Smooth muscle cell (in vitro differentiated cells): ENCODE data around the gene HOXC11. TPM values are rescaled to one million over a fixed set of nuclear protein-coding genes. Genes with fewer than 3 reads are reported as not detected.
A peak's percentile ranks its signal among the peaks of the same experiment; 100 is the strongest.

Experiments
- DNase-seq: peaks from one replicate; lab custom pipeline; 2025; ENCODE audit not compliant: unreplicated experiment; lab: John Stamatoyannopoulos, UW
- H2AFZ ChIP-seq: fragments of 200-600 bp; sonication (generic); 2 replicates; pipeline ENCODE4 v1.6.0; 2016; ENCODE audit warnings: antibody characterized with exemption, low read depth, mild to moderate bottlenecking
- H3F3A ChIP-seq: fragments of 200-600 bp; sonication (generic); 2 replicates; pipeline ENCODE4 v1.6.0; 2017; ENCODE audit warnings: antibody characterized with exemption, low read depth
- H3K27ac ChIP-seq: fragments of 200-600 bp; sonication (generic); 2 replicates; pipeline ENCODE4 v1.5.1; 2016; ENCODE audit warnings: low read depth, mild to moderate bottlenecking
- H3K27me3 ChIP-seq: fragments of 200-600 bp; sonication (generic); 2 replicates; pipeline ENCODE4 v1.6.1; 2016; ENCODE audit warnings: low read depth, mild to moderate bottlenecking
- H3K36me3 ChIP-seq: fragments of 200-600 bp; sonication (generic); 2 replicates; pipeline ENCODE4 v1.5.1; 2016; ENCODE audit warnings: low read depth
- H3K4me1 ChIP-seq: fragments of 200-600 bp; sonication (generic); 2 replicates; pipeline ENCODE4 v1.5.1; 2016; ENCODE audit warnings: low read depth
- H3K4me2 ChIP-seq: fragments of 200-600 bp; sonication (generic); 2 replicates; pipeline ENCODE4 v1.6.0; 2016; ENCODE audit warnings: mild to moderate bottlenecking
- H3K4me3 ChIP-seq: fragments of 200-600 bp; sonication (generic); 2 replicates; pipeline ENCODE4 v1.5.1; 2016; ENCODE audit warnings: mild to moderate bottlenecking
- H3K79me2 ChIP-seq: fragments of 200-600 bp; sonication (generic); 2 replicates; pipeline ENCODE4 v1.6.0; 2016; ENCODE audit warnings: low read depth, mild to moderate bottlenecking
- H3K9ac ChIP-seq: fragments of 200-600 bp; sonication (generic); 2 replicates; pipeline ENCODE4 v1.6.0; 2016; ENCODE audit warnings: low read depth
- H3K9me3 ChIP-seq: fragments of 200-600 bp; sonication (generic); replicated peaks from 2 replicates; pipeline ENCODE4 v1.5.1; 2016; ENCODE audit warnings: low read depth
- H4K20me1 ChIP-seq: fragments of 200-600 bp; sonication (generic); 2 replicates; pipeline ENCODE4 v1.6.0; 2016; ENCODE audit warnings: low read depth
- WGBS: methylation state at CpG from one replicate; pipeline ENCODE4 v1.1.7; 2016; ENCODE audit warnings: low lambda C conversion rate; 5-methylcytosine and 5-hydroxymethylcytosine counted together
- polyA plus RNA-seq: library from polyadenylated mRNA; unstranded; fragments of >200 nt; fragmentation: Nextera tagmentation; extraction: Ambion mirVana; gene quantifications from 2 replicates; pipeline ENCODE4 v1.2.1, GENCODE V29; 2016
- total RNA-seq: library from RNA; depleted of rRNA; stranded (reverse); fragments of >200 nt; gene quantifications from 2 replicates; pipeline ENCODE4 v1.2.3, GENCODE V29; 2014
- TF ChIP-seq, protein P1 (sequence below): fragments of 200-600 bp; sonication (generic); IDR thresholded peaks from 2 replicates; pipeline ENCODE4 v1.5.1; 2017; ENCODE audit warnings: borderline replicate concordance, mild to moderate bottlenecking, antibody characterized with exemption; ENCODE audit not compliant: insufficient read depth, poor library complexity, severe bottlenecking

Gene HOXC11
- total and polyA plus RNA-seq, 2 experiments from 2014 or later = 0.23 to 0.27 TPM

DNA sequence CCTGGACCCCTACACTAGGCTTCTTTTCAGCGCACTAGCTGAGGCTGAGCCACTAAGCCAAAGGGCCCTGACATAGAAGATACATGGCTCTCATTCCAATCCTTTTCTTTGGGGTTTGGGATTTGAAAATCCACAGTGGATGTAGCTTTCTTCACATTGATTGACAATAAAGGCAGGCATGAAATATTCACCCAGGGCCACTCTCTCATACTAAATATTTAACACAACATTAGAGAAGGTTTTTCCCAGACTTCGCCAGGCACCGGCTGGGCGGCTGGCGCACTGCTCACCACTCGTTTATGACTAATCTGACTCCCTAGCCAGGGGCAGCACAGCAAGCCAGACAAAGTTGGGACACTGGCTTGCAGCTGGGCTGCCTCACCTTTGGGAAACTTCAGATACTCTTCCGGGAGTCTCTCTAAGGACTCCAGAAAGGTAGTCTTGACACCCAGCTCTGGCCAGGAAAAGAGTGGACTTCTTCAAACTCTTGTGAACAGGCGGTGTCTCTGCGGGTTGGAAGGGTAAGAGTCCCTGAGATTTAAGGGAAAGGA lies 699 bp upstream of the HOXC11 start:
- peaks cover 4% of the 10 kb centered on the region for H3K4me1 ChIP-seq
- no peaks in the 10 kb centered on the region for H4K20me1 ChIP-seq
- H3F3A ChIP-seq = no peaks in the 10 kb centered on the region
- WGBS = 33% methylated on average over 9 of the region's 9 CpGs
- H2AFZ ChIP-seq = no peak overlapping the region
- H3K4me3 ChIP-seq = no peak overlapping the region
- H3K36me3 ChIP-seq = no peaks in the 10 kb centered on the region
- H3K27ac ChIP-seq = no peak overlapping the region
- TF ChIP-seq, protein P1, sequence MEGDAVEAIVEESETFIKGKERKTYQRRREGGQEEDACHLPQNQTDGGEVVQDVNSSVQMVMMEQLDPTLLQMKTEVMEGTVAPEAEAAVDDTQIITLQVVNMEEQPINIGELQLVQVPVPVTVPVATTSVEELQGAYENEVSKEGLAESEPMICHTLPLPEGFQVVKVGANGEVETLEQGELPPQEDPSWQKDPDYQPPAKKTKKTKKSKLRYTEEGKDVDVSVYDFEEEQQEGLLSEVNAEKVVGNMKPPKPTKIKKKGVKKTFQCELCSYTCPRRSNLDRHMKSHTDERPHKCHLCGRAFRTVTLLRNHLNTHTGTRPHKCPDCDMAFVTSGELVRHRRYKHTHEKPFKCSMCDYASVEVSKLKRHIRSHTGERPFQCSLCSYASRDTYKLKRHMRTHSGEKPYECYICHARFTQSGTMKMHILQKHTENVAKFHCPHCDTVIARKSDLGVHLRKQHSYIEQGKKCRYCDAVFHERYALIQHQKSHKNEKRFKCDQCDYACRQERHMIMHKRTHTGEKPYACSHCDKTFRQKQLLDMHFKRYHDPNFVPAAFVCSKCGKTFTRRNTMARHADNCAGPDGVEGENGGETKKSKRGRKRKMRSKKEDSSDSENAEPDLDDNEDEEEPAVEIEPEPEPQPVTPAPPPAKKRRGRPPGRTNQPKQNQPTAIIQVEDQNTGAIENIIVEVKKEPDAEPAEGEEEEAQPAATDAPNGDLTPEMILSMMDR = no peak
- DNase-seq = no peak
- no peaks in the 10 kb centered on the region for H3K79me2 ChIP-seq
- peaks cover 100% of the 10 kb centered on the region for H3K27me3 ChIP-seq
- no peak overlapping the region for H3K9ac ChIP-seq
- H3K9me3 ChIP-seq = no peaks in the 10 kb centered on the region
- no peak overlapping the region for H3K4me2 ChIP-seq

DNA sequence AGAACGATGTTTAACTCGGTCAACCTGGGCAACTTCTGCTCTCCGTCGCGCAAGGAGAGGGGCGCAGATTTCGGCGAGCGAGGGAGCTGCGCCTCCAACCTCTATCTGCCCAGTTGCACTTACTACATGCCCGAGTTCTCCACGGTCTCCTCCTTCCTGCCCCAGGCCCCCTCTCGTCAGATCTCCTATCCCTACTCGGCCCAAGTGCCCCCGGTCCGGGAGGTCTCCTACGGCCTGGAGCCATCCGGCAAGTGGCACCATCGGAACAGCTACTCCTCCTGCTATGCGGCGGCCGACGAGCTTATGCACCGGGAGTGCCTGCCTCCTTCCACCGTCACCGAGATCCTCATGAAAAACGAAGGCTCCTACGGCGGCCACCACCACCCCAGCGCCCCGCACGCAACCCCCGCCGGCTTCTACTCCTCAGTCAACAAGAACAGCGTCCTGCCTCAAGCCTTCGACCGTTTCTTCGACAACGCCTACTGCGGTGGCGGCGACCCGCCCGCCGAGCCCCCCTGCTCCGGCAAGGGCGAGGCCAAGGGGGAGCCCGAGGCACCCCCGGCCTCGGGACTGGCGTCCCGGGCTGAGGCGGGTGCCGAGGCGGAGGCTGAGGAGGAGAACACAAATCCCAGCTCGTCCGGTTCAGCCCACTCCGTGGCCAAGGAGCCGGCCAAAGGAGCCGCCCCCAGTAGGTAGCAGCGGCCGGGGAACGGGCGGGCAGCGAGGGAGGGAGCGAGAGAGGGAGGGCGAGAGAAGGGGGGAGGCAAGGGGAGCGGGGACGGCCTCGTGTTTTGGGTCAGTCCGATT lies 513 bp downstream of the HOXC11 start:
- WGBS = 5% methylated on average over 58 of the region's 71 CpGs
- H3K27me3 ChIP-seq = peaks cover 100% of the 10 kb centered on the region
- H3F3A ChIP-seq = no peaks in the 10 kb centered on the region
- H3K9me3 ChIP-seq = no peaks in the 10 kb centered on the region
- H4K20me1 ChIP-seq = no peaks in the 10 kb centered on the region
- H2AFZ ChIP-seq = no peak overlapping the region
- H3K4me1 ChIP-seq = peaks cover 4% of the 10 kb centered on the region
- peak overlapping the region; percentile 82 for H3K4me2 ChIP-seq
- H3K4me3 ChIP-seq = peak overlapping the region; percentile 35
- DNase-seq = no peak
- H3K36me3 ChIP-seq = no peaks in the 10 kb centered on the region
- TF ChIP-seq, protein P1 = no peak
- H3K79me2 ChIP-seq = no peaks in the 10 kb centered on the region
- no peak overlapping the region for H3K9ac ChIP-seq
- H3K27ac ChIP-seq = no peak overlapping the region

DNA sequence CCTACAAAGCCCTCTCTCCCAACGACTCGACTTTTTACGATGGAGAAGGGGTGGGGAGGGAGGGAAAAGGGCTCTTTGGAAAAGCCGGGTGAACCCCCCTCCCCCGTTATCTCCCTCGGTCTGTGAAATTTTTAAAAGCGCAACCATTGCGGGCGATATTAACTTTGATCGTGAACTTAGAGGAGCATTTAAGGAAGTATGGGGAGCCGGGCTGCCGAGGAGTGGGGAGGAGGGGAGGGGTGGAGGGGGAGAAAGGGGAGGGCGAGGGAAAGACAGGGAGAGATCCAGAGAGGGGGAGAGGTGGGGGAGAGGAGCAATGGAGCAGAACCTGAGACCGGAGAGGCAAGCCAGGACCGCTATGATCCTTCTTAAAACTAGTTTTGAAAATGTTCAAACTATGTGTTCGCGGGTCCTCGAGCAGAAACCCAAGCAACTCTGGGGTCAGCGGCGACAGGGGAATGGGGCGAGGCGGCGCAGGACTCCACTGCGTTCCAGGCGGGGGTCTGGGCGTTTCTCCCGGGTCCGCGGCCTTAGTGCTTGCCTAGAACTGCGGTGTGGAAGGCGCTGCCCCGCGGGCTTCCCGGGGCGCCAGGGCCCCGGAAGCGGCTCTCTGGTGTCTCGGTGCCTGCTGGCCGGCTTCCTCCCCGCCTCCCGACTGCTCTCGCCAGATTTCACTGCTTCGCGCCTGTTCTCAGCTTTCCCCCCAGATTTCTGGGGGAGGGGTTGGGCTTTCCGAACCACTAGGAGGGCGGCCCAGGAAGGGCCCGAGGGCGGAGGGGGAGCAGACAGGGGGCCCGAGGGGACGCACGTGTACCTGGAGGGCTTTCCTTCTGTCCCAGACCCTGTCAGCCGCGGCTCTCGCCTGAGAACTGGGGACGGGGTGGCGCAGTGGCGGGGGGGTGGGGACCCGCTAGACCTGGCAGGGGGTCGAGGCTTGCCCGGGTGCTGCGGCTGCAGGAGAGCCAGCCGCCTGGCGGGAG lies 1.4 kb downstream of the HOXC11 start, which contains the start of gene HOTAIR:
HOTAIR (minus strand) TSS at position 871 of the 980 bp plus-strand sequence.
- Histone ChIP-seq H3K4me1 (peaks cover 4% of the 10 kb centered on the region), H3K79me2 (no peaks in the 10 kb centered on the region), H3K4me3 (peak within 1 kb of the TSS; percentile 35), H4K20me1 (no peaks in the 10 kb centered on the region), H3K4me2 (peak within 1 kb of the TSS; percentile 82), H3K36me3 (no peaks in the 10 kb centered on the region), H3K27me3 (peaks cover 100% of the 10 kb centered on the region), H2AFZ (no peak within 1 kb of the TSS), H3K9me3 (no peaks in the 10 kb centered on the region), H3K9ac (no peak within 1 kb of the TSS), H3K27ac (no peak within 1 kb of the TSS), H3F3A (no peaks in the 10 kb centered on the region)
- WGBS = 3% methylated on average over 51 of the region's 63 CpGs
- no peak for DNase-seq
- TF ChIP-seq, protein P1 = no peak
